NCI-H1930 (cell line): ENCODE measurements around the gene CSF3R.

Experiments used
- DNase-seq, 2 experiments: peaks; one replicate each; lab custom pipeline; 2025; lab: John Stamatoyannopoulos, UW

The CSF3R gene

GRCh38 chr1:36457691-36458090 lies 25.0 kb downstream of the CSF3R start:
- no peak for DNase-seq

- no peak for DNase-seq
Measured at GRCh38 chr1:36456391-36456928, 26.3 kb downstream of the CSF3R start.

- no peak for DNase-seq
Measured at GRCh38 chr1:36455386-36455785, 27.3 kb downstream of the CSF3R start.

GRCh38 chr1:36453600-36454388 lies 28.9 kb downstream of the CSF3R start:
- DNase-seq, result no peak

- DNase-seq, result no peak
Measured at GRCh38 chr1:36453051-36453450, 29.7 kb downstream of the CSF3R start.

GRCh38 chr1:36450919-36451305 lies 31.8 kb downstream of the CSF3R start:
- no peak for DNase-seq

GRCh38 chr1:36450270-36450918 lies 32.3 kb downstream of the CSF3R start, which contains the start of gene OSCP1:
Gene OSCP1 (minus strand): TSS chr1:36450451. CDS start chr1:36450369, 82 bp downstream.
- peak; percentile 90 to 92 for DNase-seq

GRCh38 chr1:36448530-36449056 lies 34.1 kb downstream of the CSF3R start:
- no peak for DNase-seq

- no peak for DNase-seq
Measured at GRCh38 chr1:36447450-36447849, 35.3 kb downstream of the CSF3R start.

- DNase-seq, result no peak
Measured at GRCh38 chr1:36446746-36447145, 36.0 kb downstream of the CSF3R start.

GRCh38 chr1:36446271-36446670 lies 36.4 kb downstream of the CSF3R start:
- DNase-seq, result no peak

GRCh38 chr1:36443297-36443696 lies 39.4 kb downstream of the CSF3R start:
- DNase-seq, result no peak

- DNase-seq, result no peak
Measured at GRCh38 chr1:36442337-36442736, 40.4 kb downstream of the CSF3R start.

GRCh38 chr1:36440646-36441045 lies 42.1 kb downstream of the CSF3R start:
- DNase-seq, result no peak

GRCh38 chr1:36440044-36440443 lies 42.7 kb downstream of the CSF3R start:
- no peak for DNase-seq

- DNase-seq, result no peak
Measured at GRCh38 chr1:36438715-36439114, 44.0 kb downstream of the CSF3R start.

GRCh38 chr1:36436821-36437220 lies 45.9 kb downstream of the CSF3R start:
- DNase-seq, result no peak

- DNase-seq, result no peak
Measured at GRCh38 chr1:36433102-36433501, 49.6 kb downstream of the CSF3R start.

GRCh38 chr1:36432616-36433015 lies 50.1 kb downstream of the CSF3R start:
- no peak for DNase-seq

- no peak for DNase-seq
Measured at GRCh38 chr1:36425791-36426190, 56.9 kb downstream of the CSF3R start.

GRCh38 chr1:36421649-36422048 lies 61.1 kb downstream of the CSF3R start:
- no peak for DNase-seq

GRCh38 chr1:36420836-36421317 lies 61.8 kb downstream of the CSF3R start:
- peak; percentile 16 to 49 for DNase-seq

- no peak for DNase-seq
Measured at GRCh38 chr1:36420409-36420808, 62.3 kb downstream of the CSF3R start.
